ENCODE measurements around the gene PPP4R4.
"Not testable (repeated sequence)": the region's sequence is repeated elsewhere in the genome, so short reads cannot be mapped to it uniquely, and the experiment has no call there.

The PPP4R4 gene

GRCh38 chr14:94143239-94143638 lies 30.9 kb upstream of the PPP4R4 start:
- DNase-seq (ENCODE audit: extremely low spot score, insufficient read length, low read depth) (no peak), FAIRE-seq (no peak)

GRCh38 chr14:94143711-94144110 lies 30.4 kb upstream of the PPP4R4 start:
- no peak for FAIRE-seq
- no peak for DNase-seq (ENCODE audit: extremely low spot score, insufficient read length, low read depth)

- FAIRE-seq = no peak
- DNase-seq (ENCODE audit: extremely low spot score, insufficient read length, low read depth) = no peak
Measured at GRCh38 chr14:94144765-94145164, 29.4 kb upstream of the PPP4R4 start.

- DNase-seq (ENCODE audit: extremely low spot score, insufficient read length, low read depth) (no peak), FAIRE-seq (no peak)
Measured at GRCh38 chr14:94145902-94146527, 28.1 kb upstream of the PPP4R4 start.

- no peak for FAIRE-seq
- DNase-seq (ENCODE audit: extremely low spot score, insufficient read length, low read depth) = no peak
Measured at GRCh38 chr14:94152676-94153075, 21.4 kb upstream of the PPP4R4 start.

GRCh38 chr14:94153750-94154342 lies 20.3 kb upstream of the PPP4R4 start:
- FAIRE-seq (no peak), DNase-seq (ENCODE audit: extremely low spot score, insufficient read length, low read depth) (no peak)

- not testable (repeated sequence) for DNase-seq (ENCODE audit: extremely low spot score, insufficient read length, low read depth); FAIRE-seq
Measured at GRCh38 chr14:94156143-94156542, 18.0 kb upstream of the PPP4R4 start.

GRCh38 chr14:94157197-94157596 lies 16.9 kb upstream of the PPP4R4 start:
- FAIRE-seq (no peak), DNase-seq (ENCODE audit: extremely low spot score, insufficient read length, low read depth) (no peak)

GRCh38 chr14:94158239-94158883 lies 15.8 kb upstream of the PPP4R4 start:
- FAIRE-seq (no peak), DNase-seq (ENCODE audit: extremely low spot score, insufficient read length, low read depth) (no peak)

- FAIRE-seq = no peak
- DNase-seq (ENCODE audit: extremely low spot score, insufficient read length, low read depth) = no peak
Measured at GRCh38 chr14:94161058-94161457, 13.1 kb upstream of the PPP4R4 start.

- DNase-seq (ENCODE audit: extremely low spot score, insufficient read length, low read depth) (no peak), FAIRE-seq (peak; percentile 72)
Measured at GRCh38 chr14:94161981-94162380, 12.1 kb upstream of the PPP4R4 start.

GRCh38 chr14:94162466-94162865 lies 11.7 kb upstream of the PPP4R4 start:
- no peak for FAIRE-seq

GRCh38 chr14:94163796-94164195 lies 10.3 kb upstream of the PPP4R4 start:
- DNase-seq (ENCODE audit: extremely low spot score, insufficient read length, low read depth) = no peak
- FAIRE-seq = no peak

More at GRCh38 chr14:94162466-94162865, 11.7 kb upstream of the PPP4R4 start:
- DNase-seq (ENCODE audit: extremely low spot score, insufficient read length, low read depth) = no peak

GRCh38 chr14:94164685-94165431 lies 9.3 kb upstream of the PPP4R4 start:
- DNase-seq (ENCODE audit: extremely low spot score, insufficient read length, low read depth) = no peak
- FAIRE-seq = no peak

GRCh38 chr14:94165744-94166143 lies 8.4 kb upstream of the PPP4R4 start:
- DNase-seq (ENCODE audit: extremely low spot score, insufficient read length, low read depth) (no peak), FAIRE-seq (no peak)

- DNase-seq (ENCODE audit: extremely low spot score, insufficient read length, low read depth) = no peak
- no peak for FAIRE-seq
Measured at GRCh38 chr14:94170136-94170535, 4.0 kb upstream of the PPP4R4 start.

- FAIRE-seq = no peak
Measured at GRCh38 chr14:94171208-94171607, 2.9 kb upstream of the PPP4R4 start.

GRCh38 chr14:94172545-94172944 lies 1.6 kb upstream of the PPP4R4 start:
- FAIRE-seq = no peak
- no peak for DNase-seq (ENCODE audit: extremely low spot score, insufficient read length, low read depth)

More at GRCh38 chr14:94171208-94171607, 2.9 kb upstream of the PPP4R4 start:
- no peak for DNase-seq (ENCODE audit: extremely low spot score, insufficient read length, low read depth)

GRCh38 chr14:94173471-94173884 lies 644 bp upstream of the PPP4R4 start:
- DNase-seq (ENCODE audit: extremely low spot score, insufficient read length, low read depth) (no peak), FAIRE-seq (no peak)

- DNase-seq (ENCODE audit: extremely low spot score, insufficient read length, low read depth) (no peak), FAIRE-seq (no peak)
Measured at GRCh38 chr14:94174604-94175010, 485 bp downstream of the PPP4R4 start.
